GM19193 (cell line): ENCODE data around the gene ME3.

Experiments used
- POLR2A ChIP-seq: IDR thresholded peaks from 4 replicates; pipeline ENCODE4 v1.6.1; 2011; ENCODE audit not compliant: insufficient read depth, insufficient read length; ENCODE audit errors: extremely low read depth

Gene ME3

GRCh38 chr11:86395061-86395551, 277.3 kb downstream of the ME3 start:
- TF ChIP-seq POLR2A: no peak
